DOHH2 (cell line): Measurements from ENCODE around the gene SCAMP2.

ENCODE experiments used
- H3F3A ChIP-seq: fragments of 200-600 bp; sonication (generic), shearing (Covaris generic); 2 replicates; pipeline ENCODE4 v1.6.0; 2016; ENCODE audit warnings: antibody characterized with exemption, mild to moderate bottlenecking; ENCODE audit not compliant: control insufficient read depth, insufficient read depth
- H3K27ac ChIP-seq: fragments of 200-600 bp; sonication (generic); 2 replicates; pipeline ENCODE4 v1.5.1; 2014; ENCODE audit warnings: low read depth, mild to moderate bottlenecking, low read length, moderate library complexity
- H3K27me3 ChIP-seq: fragments of 200-600 bp; sonication (generic); 2 replicates; pipeline ENCODE4 v1.6.1; 2014; ENCODE audit warnings: mild to moderate bottlenecking, low read length, mixed read lengths; ENCODE audit not compliant: control insufficient read depth
- H3K36me3 ChIP-seq: fragments of 200-600 bp; sonication (generic); 2 replicates; pipeline ENCODE4 v1.6.1; 2014; ENCODE audit warnings: mild to moderate bottlenecking, low read length, moderate library complexity, mixed read lengths; ENCODE audit not compliant: control insufficient read depth
- H3K4me1 ChIP-seq: fragments of 200-600 bp; sonication (generic); 2 replicates; pipeline ENCODE4 v1.6.1; 2014; ENCODE audit warnings: mild to moderate bottlenecking, low read length, mixed read lengths; ENCODE audit not compliant: control insufficient read depth
- H3K4me2 ChIP-seq: fragments of 200-600 bp; sonication (generic); 2 replicates; pipeline ENCODE4 v1.6.0; 2014; ENCODE audit warnings: mild to moderate bottlenecking, low read length, moderate library complexity
- H3K4me3 ChIP-seq: fragments of 200-600 bp; sonication (generic); 2 replicates; pipeline ENCODE4 v1.5.1; 2014; ENCODE audit warnings: mild to moderate bottlenecking, low read length, mixed read lengths
- H3K79me2 ChIP-seq: fragments of 200-600 bp; sonication (generic); 2 replicates; pipeline ENCODE4 v1.6.1; 2014; ENCODE audit warnings: mild to moderate bottlenecking, low read length, mixed read lengths; ENCODE audit not compliant: control insufficient read depth
- H3K9me2 ChIP-seq: fragments of 200-600 bp; sonication (generic); replicated peaks from 2 replicates; pipeline ENCODE4 v1.6.1; 2014; ENCODE audit warnings: mild to moderate bottlenecking, low read length, mixed read lengths; ENCODE audit not compliant: control insufficient read depth
- H3K9me3 ChIP-seq: fragments of 200-600 bp; sonication (generic); 2 replicates; pipeline ENCODE4 v1.6.1; 2014; ENCODE audit warnings: antibody characterized with exemption, low read length, mixed read lengths; ENCODE audit not compliant: control insufficient read depth, insufficient read depth
- H4K20me1 ChIP-seq: fragments of 200-600 bp; sonication (generic); 2 replicates; pipeline ENCODE4 v1.6.0; 2014; ENCODE audit warnings: low read depth, mild to moderate bottlenecking, antibody characterized with exemption, low read length, moderate library complexity; ENCODE audit not compliant: control insufficient read depth, insufficient read depth
- CTCF ChIP-seq: fragments of 200-600 bp; sonication (generic); IDR thresholded peaks from one replicate; pipeline ENCODE4 v1.5.1; 2014; ENCODE audit warnings: antibody characterized with exemption, mild to moderate bottlenecking, low read depth, low read length; ENCODE audit not compliant: poor library complexity, severe bottlenecking
- EZH2phosphoT487 ChIP-seq: fragments of 200-600 bp; sonication (generic); IDR thresholded peaks from 2 replicates; pipeline ENCODE4 v1.6.1; 2017; ENCODE audit warnings: borderline replicate concordance, mild to moderate bottlenecking, antibody characterized with exemption, low read length, moderate library complexity, mixed read lengths

The SCAMP2 gene

GRCh38 chr15:74891469-74891868 lies 18.3 kb upstream of the SCAMP2 start:
- Histone ChIP-seq H3K9me2 (no peaks in the 10 kb centered on the region), H3K4me2 (no peak overlapping the region), H3K4me3 (0 out of 2 replicates have a peak overlapping the region, but pooled peaks have one; percentile 9), H4K20me1 (no peaks in the 10 kb centered on the region), H3F3A (no peaks in the 10 kb centered on the region), H3K4me1 (peaks cover 27% of the 10 kb centered on the region), H3K27me3 (no peaks in the 10 kb centered on the region), H3K27ac (no peak overlapping the region), H3K9me3 (no peaks in the 10 kb centered on the region), H3K36me3 (peaks cover 37% of the 10 kb centered on the region), H3K79me2 (peaks cover 14% of the 10 kb centered on the region)
- TF ChIP-seq EZH2phosphoT487 (no peak), CTCF (no peak)

- Histone ChIP-seq H3K79me2 (peaks cover 14% of the 10 kb centered on the region), H3K4me1 (peaks cover 27% of the 10 kb centered on the region), H3F3A (no peaks in the 10 kb centered on the region), H3K9me3 (no peaks in the 10 kb centered on the region), H3K9me2 (no peaks in the 10 kb centered on the region), H3K27ac (no peak overlapping the region), H3K36me3 (peaks cover 28% of the 10 kb centered on the region), H3K4me3 (peak overlapping the region; percentile 89), H4K20me1 (no peaks in the 10 kb centered on the region), H3K27me3 (no peaks in the 10 kb centered on the region), H3K4me2 (peak overlapping the region; percentile 95)
- TF ChIP-seq EZH2phosphoT487 (no peak), CTCF (no peak)
Observed at GRCh38 chr15:74890665-74890960, 17.4 kb upstream of the SCAMP2 start.

GRCh38 chr15:74889883-74890664 lies 16.9 kb upstream of the SCAMP2 start, which contains the start of gene MPI:
TSS of gene MPI (plus strand) at chr15:74890042. CDS start at chr15:74890074, 32 bp downstream.
- TF ChIP-seq CTCF: no peak
- Histone ChIP-seq H3K4me2 (peak within 1 kb of the TSS; percentile 95), H3K9me2 (no peaks in the 10 kb centered on the region), H3K4me1 (peaks cover 27% of the 10 kb centered on the region), H3K9me3 (no peaks in the 10 kb centered on the region), H3K79me2 (peaks cover 14% of the 10 kb centered on the region), H3F3A (no peaks in the 10 kb centered on the region), H3K4me3 (peak within 1 kb of the TSS; percentile 89), H3K27me3 (no peaks in the 10 kb centered on the region), H3K27ac (no peak within 1 kb of the TSS), H3K36me3 (peaks cover 28% of the 10 kb centered on the region), H4K20me1 (no peaks in the 10 kb centered on the region)
